BE2C (cell line): ENCODE measurements around the gene ELP5.
A peak's percentile ranks its signal among the peaks of the same experiment; 100 is the strongest.

Experiments
- DNase-seq: peaks from one replicate; pipeline ENCODE4 v3.0.0-alpha.2; 2020
- H3K27me3 ChIP-seq: fragments of 250-450 bp; sonication (Bioruptor Pico); 2 replicates; pipeline ENCODE4 v1.5.1; 2020; ENCODE audit warnings: mild to moderate bottlenecking
- H3K36me3 ChIP-seq: fragments of 250-450 bp; sonication (Bioruptor Pico); 2 replicates; pipeline ENCODE4 v1.5.1; 2020; ENCODE audit warnings: mild to moderate bottlenecking
- H3K4me1 ChIP-seq: fragments of 250-450 bp; sonication (Bioruptor Pico); 2 replicates; pipeline ENCODE4 v1.5.1; 2020
- H3K4me3 ChIP-seq: 2 replicates; pipeline ENCODE4 v1.5.1; 2011; ENCODE audit warnings: low read depth, low read length
- H3K9me3 ChIP-seq: fragments of 250-450 bp; sonication (Bioruptor Pico); 2 replicates; pipeline ENCODE4 v1.5.1; 2020
- TF ChIP-seq, protein P1 (sequence below): IDR thresholded peaks from 2 replicates; pipeline ENCODE4 v1.5.1; 2012; ENCODE audit warnings: mild to moderate bottlenecking, low read depth, low read length

The ELP5 gene

DNA sequence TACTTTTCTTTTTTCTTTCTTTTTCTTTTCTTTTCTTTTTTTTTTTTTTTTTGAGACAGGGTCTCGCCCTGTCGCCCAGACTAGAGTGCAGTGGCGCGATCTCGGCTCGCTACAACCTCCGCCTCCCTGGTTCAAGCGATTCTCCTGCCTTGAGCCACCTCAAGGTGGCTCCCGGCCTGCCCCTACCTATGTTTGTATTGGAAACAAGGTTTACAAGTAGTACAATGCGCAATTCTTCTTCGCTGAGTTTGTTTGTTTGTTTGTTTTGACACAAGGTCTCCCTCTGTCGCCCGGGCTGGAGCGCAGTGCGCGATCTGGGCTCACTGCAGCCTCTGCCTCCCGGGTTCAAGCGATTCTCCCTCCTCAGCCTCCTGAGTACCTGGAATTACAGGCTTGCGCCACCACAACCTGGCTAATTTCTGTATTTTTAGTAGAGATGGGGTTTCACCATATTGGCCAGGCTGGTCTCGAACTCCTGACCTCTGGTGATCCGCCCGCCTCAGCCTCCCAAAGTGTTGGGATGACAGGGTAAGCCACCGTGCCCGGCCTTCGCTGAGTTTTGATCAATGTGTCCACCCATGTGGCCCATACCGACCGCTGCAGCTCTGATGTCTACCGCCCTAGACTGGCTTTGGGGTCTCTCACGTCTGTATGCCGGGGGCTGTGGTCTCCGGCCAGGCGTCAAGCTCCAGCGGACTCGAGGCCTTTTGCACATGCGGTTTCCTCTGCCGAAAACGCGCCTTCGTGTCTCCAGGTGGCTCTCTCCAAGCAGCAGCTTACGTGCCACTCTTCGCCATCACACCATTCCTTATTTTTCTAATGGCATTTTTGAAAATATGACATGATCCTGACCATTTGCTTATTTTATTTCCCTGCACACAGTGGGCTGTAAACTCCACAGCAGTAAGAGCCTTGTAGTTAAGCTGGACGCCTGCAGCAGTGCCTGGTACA, 43.5 kb downstream of the ELP5 start:
- peaks cover 30% of the 10 kb centered on the region for H3K27me3 ChIP-seq
- no peak overlapping the region for H3K4me3 ChIP-seq
- H3K9me3 ChIP-seq: no peaks in the 10 kb centered on the region

DNA sequence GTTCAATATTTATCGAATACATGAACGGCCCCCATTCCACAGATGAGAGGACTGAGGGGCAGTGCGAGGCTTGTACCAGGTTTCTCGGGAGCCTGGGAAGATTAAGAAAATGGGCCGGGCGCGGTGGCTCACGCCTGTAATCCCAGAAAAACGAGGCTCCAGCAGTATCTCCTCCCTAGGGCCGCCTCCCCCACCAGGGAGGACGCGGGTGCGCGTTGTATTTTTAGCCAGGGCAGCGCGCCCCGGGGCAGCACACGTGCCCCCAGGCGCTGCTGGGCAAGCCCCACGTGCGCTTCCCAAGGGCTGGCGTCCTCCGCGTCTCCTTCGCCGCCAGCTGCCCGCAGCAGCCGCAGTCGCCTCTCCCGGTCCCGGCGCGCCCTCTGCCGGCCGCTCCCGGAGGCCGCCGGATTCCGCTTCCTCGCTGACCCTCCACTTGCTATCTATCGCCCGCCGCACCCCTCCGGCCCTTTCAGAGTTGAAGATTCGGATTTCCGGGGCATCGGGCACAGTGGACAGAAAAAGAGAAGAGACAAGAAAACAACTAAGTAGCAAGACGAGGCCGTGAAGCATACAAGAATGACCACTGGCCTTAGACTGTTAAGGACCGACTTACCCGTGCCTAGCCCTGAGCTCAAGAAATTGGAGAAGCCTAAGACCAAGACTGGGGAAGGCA, 44.3 kb downstream of the ELP5 start:
- no peak overlapping the region for H3K4me3 ChIP-seq
- TF ChIP-seq, protein P1, sequence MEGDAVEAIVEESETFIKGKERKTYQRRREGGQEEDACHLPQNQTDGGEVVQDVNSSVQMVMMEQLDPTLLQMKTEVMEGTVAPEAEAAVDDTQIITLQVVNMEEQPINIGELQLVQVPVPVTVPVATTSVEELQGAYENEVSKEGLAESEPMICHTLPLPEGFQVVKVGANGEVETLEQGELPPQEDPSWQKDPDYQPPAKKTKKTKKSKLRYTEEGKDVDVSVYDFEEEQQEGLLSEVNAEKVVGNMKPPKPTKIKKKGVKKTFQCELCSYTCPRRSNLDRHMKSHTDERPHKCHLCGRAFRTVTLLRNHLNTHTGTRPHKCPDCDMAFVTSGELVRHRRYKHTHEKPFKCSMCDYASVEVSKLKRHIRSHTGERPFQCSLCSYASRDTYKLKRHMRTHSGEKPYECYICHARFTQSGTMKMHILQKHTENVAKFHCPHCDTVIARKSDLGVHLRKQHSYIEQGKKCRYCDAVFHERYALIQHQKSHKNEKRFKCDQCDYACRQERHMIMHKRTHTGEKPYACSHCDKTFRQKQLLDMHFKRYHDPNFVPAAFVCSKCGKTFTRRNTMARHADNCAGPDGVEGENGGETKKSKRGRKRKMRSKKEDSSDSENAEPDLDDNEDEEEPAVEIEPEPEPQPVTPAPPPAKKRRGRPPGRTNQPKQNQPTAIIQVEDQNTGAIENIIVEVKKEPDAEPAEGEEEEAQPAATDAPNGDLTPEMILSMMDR: peak; percentile 64
- peak; percentile 80 for DNase-seq
- no peaks in the 10 kb centered on the region for H3K4me1 ChIP-seq
- peaks cover 28% of the 10 kb centered on the region for H3K27me3 ChIP-seq
- no peaks in the 10 kb centered on the region for H3K9me3 ChIP-seq
- H3K36me3 ChIP-seq: no peaks in the 10 kb centered on the region

More for the DNA sequence above, 43.5 kb downstream of the ELP5 start:
- TF ChIP-seq, protein P1: no peak
- Histone ChIP-seq H3K4me1 (no peaks in the 10 kb centered on the region), H3K36me3 (no peaks in the 10 kb centered on the region)
- DNase-seq: no peak

DNA sequence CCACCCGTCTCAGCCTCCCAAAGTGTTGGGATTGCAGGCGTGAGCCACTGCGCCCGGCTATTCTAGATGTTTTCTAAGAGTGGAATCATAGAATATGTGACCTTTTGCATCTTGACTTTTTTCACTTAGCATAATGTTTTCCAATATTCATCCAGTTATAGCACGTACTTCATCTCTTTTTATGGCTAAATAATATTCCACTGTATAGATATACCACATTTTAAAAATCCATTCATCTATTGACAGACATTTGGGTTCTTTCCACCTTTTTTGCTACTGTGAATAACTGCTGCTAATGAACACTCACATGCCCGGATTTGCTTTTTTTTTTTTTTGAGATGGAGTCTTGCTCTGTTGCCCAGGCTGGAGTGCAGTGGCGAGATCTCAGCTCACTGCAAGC, 52.2 kb downstream of the ELP5 start:
- Histone ChIP-seq H3K4me3 (no peak overlapping the region), H3K36me3 (peaks cover 14% of the 10 kb centered on the region), H3K9me3 (no peaks in the 10 kb centered on the region), H3K4me1 (no peaks in the 10 kb centered on the region), H3K27me3 (peaks cover 6% of the 10 kb centered on the region; the same call in 1 of the 2 replicates)
- DNase-seq: no peak
- TF ChIP-seq, protein P1: no peak

DNA sequence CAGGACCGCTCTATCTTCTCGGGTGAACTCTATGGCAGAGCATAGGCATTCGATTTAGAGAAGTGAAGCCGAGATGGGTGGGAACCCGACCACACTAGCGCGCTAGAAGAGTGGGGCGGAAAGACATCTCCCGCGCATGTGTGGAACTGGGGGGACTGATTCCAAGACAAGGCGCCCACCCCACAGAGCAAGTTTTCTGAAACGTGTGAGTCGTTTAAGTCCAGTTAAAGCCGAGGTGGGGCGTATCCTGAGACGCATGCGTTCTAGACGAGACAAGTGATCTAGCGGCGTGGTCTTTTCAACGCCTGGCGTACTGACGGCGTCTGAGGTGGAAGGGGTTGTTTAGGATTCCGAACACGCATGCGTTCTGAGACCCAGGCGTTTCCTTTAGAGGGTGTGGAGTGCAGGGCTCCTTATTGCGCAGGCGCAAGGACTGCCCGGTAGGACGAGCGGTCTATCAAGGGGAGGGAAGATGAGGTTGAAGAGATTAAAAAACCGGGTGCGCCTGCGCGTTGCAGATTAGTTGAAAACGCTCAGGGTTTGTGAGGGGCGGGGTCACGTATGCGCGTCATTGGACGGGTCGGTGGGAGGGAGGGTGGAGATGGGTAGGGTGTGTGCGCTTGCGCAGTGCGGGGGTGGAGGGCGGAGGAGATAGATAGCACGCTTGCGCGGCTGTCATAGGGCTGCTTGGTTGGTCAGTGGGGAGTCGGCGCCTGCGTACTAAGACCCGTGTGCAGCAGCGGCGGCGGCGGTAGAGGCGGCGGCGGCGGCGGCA, 55.1 kb downstream of the ELP5 start, which contains the start of gene EIF5A:
Gene EIF5A, plus strand, starts transcription at position 718 of the 775 bp plus-strand sequence. CDS start 2,008 bp downstream, outside the sequence.
- DNase-seq: peak; percentile 97
- no peaks in the 10 kb centered on the region for H3K27me3 ChIP-seq
- H3K9me3 ChIP-seq: no peaks in the 10 kb centered on the region
- peaks cover 40% of the 10 kb centered on the region for H3K36me3 ChIP-seq
- TF ChIP-seq, protein P1: no peak
- H3K4me3 ChIP-seq: peak within 1 kb of the TSS; percentile 86
- H3K4me1 ChIP-seq: no peaks in the 10 kb centered on the region

DNA sequence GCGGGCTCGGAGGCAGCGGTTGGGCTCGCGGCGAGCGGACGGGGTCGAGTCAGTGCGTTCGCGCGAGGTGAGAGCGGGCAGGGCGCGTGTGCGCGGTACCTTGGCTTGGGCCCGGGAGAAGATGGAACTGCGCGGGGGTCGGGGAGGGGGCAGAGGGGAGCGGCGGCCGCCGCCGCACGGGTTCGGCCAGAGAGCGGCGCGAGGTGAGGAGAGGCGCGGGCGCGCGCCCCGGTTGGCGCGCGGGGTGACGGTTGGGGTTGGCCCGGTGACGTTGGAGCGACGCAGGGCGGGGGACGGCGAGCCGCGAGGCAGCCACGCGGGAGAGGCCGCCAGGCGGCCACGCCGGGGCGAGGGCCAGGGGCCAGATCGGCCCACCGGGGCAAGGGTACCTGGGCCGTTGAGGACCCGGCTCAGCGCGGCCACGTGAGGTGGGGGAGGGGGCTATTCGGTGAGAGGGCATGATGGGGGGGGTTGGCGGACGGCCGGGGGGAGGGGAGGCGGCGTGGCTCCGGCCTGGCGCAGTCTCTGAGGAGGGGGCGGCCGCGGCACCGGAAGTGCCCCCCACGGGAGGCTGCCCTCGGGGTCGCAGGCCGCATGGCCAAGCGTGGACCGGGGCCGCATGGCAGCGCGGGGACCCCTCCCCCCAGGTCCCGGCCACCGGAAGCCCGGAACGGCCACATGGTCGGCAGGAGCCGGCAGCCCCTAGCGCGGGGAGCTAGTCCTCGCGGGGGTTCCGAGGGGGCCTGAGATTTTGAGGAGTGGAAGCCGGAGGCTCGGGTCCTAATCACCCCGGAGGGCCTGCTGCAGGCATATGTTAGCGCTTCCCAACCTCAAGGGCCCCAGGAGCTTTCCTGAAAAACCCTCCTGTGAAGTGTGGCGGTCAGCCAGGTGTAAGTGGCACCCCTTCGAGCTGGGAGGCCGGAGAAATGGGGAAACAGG, 55.9 kb downstream of the ELP5 start:
- peak overlapping the region; percentile 86 for H3K4me3 ChIP-seq
- DNase-seq: peak; percentile 46
- no peaks in the 10 kb centered on the region for H3K27me3 ChIP-seq
- peaks cover 48% of the 10 kb centered on the region for H3K36me3 ChIP-seq
- H3K9me3 ChIP-seq: no peaks in the 10 kb centered on the region
- no peaks in the 10 kb centered on the region for H3K4me1 ChIP-seq
- TF ChIP-seq, protein P1: no peak
